HAP-1 (cell line): ENCODE results near the gene ABCA4.
"Not testable (repeated sequence)": the region's sequence is repeated elsewhere in the genome, so short reads cannot be mapped to it uniquely, and the experiment has no call there.

Experiments
- DNase-seq, 2 experiments: peaks; one replicate each; pipeline ENCODE4 v3.0.0-alpha.2; 2016 to 2020; ENCODE audit warnings: low spot score in 2 of 2
- H3K27me3 ChIP-seq: fragments of 250-450 bp; sonication (Bioruptor Pico); 2 replicates; pipeline ENCODE4 v1.5.1; 2020; ENCODE audit warnings: low read depth, mild to moderate bottlenecking, moderate library complexity
- H3K36me3 ChIP-seq: fragments of 250-450 bp; sonication (Bioruptor Pico); replicated peaks from 2 replicates; pipeline ENCODE4 v1.5.1; 2020; ENCODE audit warnings: mild to moderate bottlenecking
- H3K4me1 ChIP-seq: fragments of 250-450 bp; sonication (Bioruptor Pico); 2 replicates; pipeline ENCODE4 v1.5.1; 2020; ENCODE audit warnings: mild to moderate bottlenecking
- H3K4me3 ChIP-seq: fragments of 250-450 bp; sonication (Bioruptor Pico); 2 replicates; pipeline ENCODE4 v1.5.1; 2020; ENCODE audit warnings: mild to moderate bottlenecking, moderate library complexity
- H3K9me3 ChIP-seq: fragments of 250-450 bp; sonication (Bioruptor Pico); 2 replicates; pipeline ENCODE4 v1.5.1; 2020; ENCODE audit warnings: mild to moderate bottlenecking, moderate library complexity
- in situ Hi-C: fragments of 300-500 bp; cut with MboI; formaldehyde crosslinking; loops from 3 replicates; pipeline ENCODE4 v1.14.3; 2020; ENCODE audit warnings: low sequenced_read_pairs, inconsistent platforms, mixed read lengths

ABCA4 gene

GRCh38 chr1:93992190-93992589 is 128.8 kb downstream of the ABCA4 start:
- H3K9me3 ChIP-seq = no peaks in the 10 kb centered on the region
- no peak overlapping the region for H3K4me3 ChIP-seq
- H3K27me3 ChIP-seq = peaks cover 5% of the 10 kb centered on the region; the same call in 1 of the 2 replicates
- in situ Hi-C loops = no loop called here
- no peaks in the 10 kb centered on the region for H3K4me1 ChIP-seq
- DNase-seq = no peak
- no peaks in the 10 kb centered on the region for H3K36me3 ChIP-seq

- in situ Hi-C loops = no loop called here
- no peak for DNase-seq
- peaks cover 5% of the 10 kb centered on the region for H3K27me3 ChIP-seq
- H3K9me3 ChIP-seq = no peaks in the 10 kb centered on the region
- H3K4me1 ChIP-seq = no peaks in the 10 kb centered on the region
- H3K4me3 ChIP-seq = no peak overlapping the region
- H3K36me3 ChIP-seq = no peaks in the 10 kb centered on the region
These were observed 129.7 kb downstream of the ABCA4 start for GRCh38 chr1:93991271-93991670.

- in situ Hi-C loops, H3K4me3 ChIP-seq: not testable (repeated sequence)
These were observed 130.5 kb downstream of the ABCA4 start for GRCh38 chr1:93990477-93990876.

GRCh38 chr1:93990010-93990409 is 130.9 kb downstream of the ABCA4 start:
- Histone ChIP-seq H3K36me3 (no peaks in the 10 kb centered on the region), H3K4me3 (no peak overlapping the region), H3K27me3 (peaks cover 5% of the 10 kb centered on the region), H3K9me3 (no peaks in the 10 kb centered on the region), H3K4me1 (no peaks in the 10 kb centered on the region)
- no peak for DNase-seq
- in situ Hi-C loops = no loop called here

More at GRCh38 chr1:93990477-93990876, 130.5 kb downstream of the ABCA4 start:
- not testable (repeated sequence) for DNase-seq, H3K9me3 ChIP-seq, H3K4me1 ChIP-seq, H3K36me3 ChIP-seq, H3K27me3 ChIP-seq

- Histone ChIP-seq H3K9me3 (no peaks in the 10 kb centered on the region), H3K4me3 (no peak overlapping the region), H3K4me1 (no peaks in the 10 kb centered on the region), H3K27me3 (peaks cover 5% of the 10 kb centered on the region), H3K36me3 (no peaks in the 10 kb centered on the region)
- no peak for DNase-seq
- in situ Hi-C loops = no loop called here
These were observed 131.3 kb downstream of the ABCA4 start for GRCh38 chr1:93989601-93990000.

GRCh38 chr1:93988634-93989350 is 132.2 kb downstream of the ABCA4 start:
- in situ Hi-C loops = no loop called here
- no peak for DNase-seq

GRCh38 chr1:93981274-93981667 is 139.7 kb downstream of the ABCA4 start:
- Histone ChIP-seq H3K4me1 (no peaks in the 10 kb centered on the region), H3K9me3 (no peaks in the 10 kb centered on the region), H3K27me3 (no peaks in the 10 kb centered on the region; the same call in 1 of the 2 replicates), H3K4me3 (no peak overlapping the region), H3K36me3 (no peaks in the 10 kb centered on the region)
- in situ Hi-C loops = no loop called here
- no peak for DNase-seq

More at GRCh38 chr1:93988634-93989350, 132.2 kb downstream of the ABCA4 start:
- no peaks in the 10 kb centered on the region for H3K4me1 ChIP-seq
- no peaks in the 10 kb centered on the region for H3K9me3 ChIP-seq
- H3K4me3 ChIP-seq = no peak overlapping the region
- peaks cover 5% of the 10 kb centered on the region for H3K27me3 ChIP-seq
- H3K36me3 ChIP-seq = no peaks in the 10 kb centered on the region

- no peaks in the 10 kb centered on the region for H3K4me1 ChIP-seq
- in situ Hi-C loops = no loop called here
- no peaks in the 10 kb centered on the region for H3K9me3 ChIP-seq
- H3K27me3 ChIP-seq = no peaks in the 10 kb centered on the region
- peak in 1 of 2 experiments; percentile 31 for DNase-seq
- no peak overlapping the region for H3K4me3 ChIP-seq
- no peaks in the 10 kb centered on the region for H3K36me3 ChIP-seq
These were observed 140.4 kb downstream of the ABCA4 start for GRCh38 chr1:93980320-93981273.

GRCh38 chr1:93979718-93980319 is 141.1 kb downstream of the ABCA4 start:
- Histone ChIP-seq H3K27me3 (no peaks in the 10 kb centered on the region), H3K4me1 (no peaks in the 10 kb centered on the region), H3K36me3 (no peaks in the 10 kb centered on the region), H3K4me3 (no peak overlapping the region), H3K9me3 (no peaks in the 10 kb centered on the region)
- in situ Hi-C loops = no loop called here
- DNase-seq = no peak

- Histone ChIP-seq H3K4me1 (no peaks in the 10 kb centered on the region), H3K36me3 (no peaks in the 10 kb centered on the region), H3K27me3 (no peaks in the 10 kb centered on the region), H3K4me3 (no peak overlapping the region), H3K9me3 (no peaks in the 10 kb centered on the region)
- in situ Hi-C loops = no loop called here
- DNase-seq = no peak
These were observed 141.8 kb downstream of the ABCA4 start for GRCh38 chr1:93979040-93979717.

GRCh38 chr1:93977598-93977945 is 143.4 kb downstream of the ABCA4 start:
- H3K9me3 ChIP-seq = no peaks in the 10 kb centered on the region
- no peak for DNase-seq
- no peak overlapping the region for H3K4me3 ChIP-seq
- in situ Hi-C loops = no loop called here
- H3K27me3 ChIP-seq = peaks cover 5% of the 10 kb centered on the region; the same call in 1 of the 2 replicates
- H3K4me1 ChIP-seq = no peaks in the 10 kb centered on the region
- no peaks in the 10 kb centered on the region for H3K36me3 ChIP-seq

- Histone ChIP-seq H3K36me3 (no peaks in the 10 kb centered on the region), H3K4me3 (no peak overlapping the region), H3K9me3 (no peaks in the 10 kb centered on the region), H3K27me3 (peaks cover 8% of the 10 kb centered on the region; the same call in 1 of the 2 replicates), H3K4me1 (no peaks in the 10 kb centered on the region)
- in situ Hi-C loops = no loop called here
- no peak for DNase-seq
These were observed 144.0 kb downstream of the ABCA4 start for GRCh38 chr1:93976711-93977597.

GRCh38 chr1:93976291-93976690 is 144.7 kb downstream of the ABCA4 start:
- no peak overlapping the region for H3K4me3 ChIP-seq

More at GRCh38 chr1:93976291-93976690, 144.7 kb downstream of the ABCA4 start:
- no peaks in the 10 kb centered on the region for H3K4me1 ChIP-seq
- no peaks in the 10 kb centered on the region for H3K9me3 ChIP-seq
- in situ Hi-C loops = no loop called here
- peaks cover 8% of the 10 kb centered on the region; the same call in 1 of the 2 replicates for H3K27me3 ChIP-seq
- no peaks in the 10 kb centered on the region for H3K36me3 ChIP-seq
- no peak for DNase-seq
